GM19099 (cell line): Measurements from ENCODE around the gene KRT73.

ENCODE experiments used
- POLR2A ChIP-seq: IDR thresholded peaks from 3 replicates; pipeline ENCODE4 v1.6.1; 2011; ENCODE audit warnings: low read depth; ENCODE audit not compliant: insufficient read length; ENCODE audit errors: extremely low read depth

The KRT73 gene

GRCh38 chr12:52634266-52635056 lies 16.1 kb upstream of the KRT73 start:
- no peak for TF ChIP-seq POLR2A

GRCh38 chr12:52633383-52633782 lies 15.0 kb upstream of the KRT73 start:
- no peak for TF ChIP-seq POLR2A

- no peak for TF ChIP-seq POLR2A
Measured at GRCh38 chr12:52632656-52633055, 14.3 kb upstream of the KRT73 start.

- TF ChIP-seq POLR2A, result no peak
Measured at GRCh38 chr12:52631676-52632459, 13.5 kb upstream of the KRT73 start.

GRCh38 chr12:52631264-52631663 lies 12.9 kb upstream of the KRT73 start:
- no peak for TF ChIP-seq POLR2A

GRCh38 chr12:52630599-52631200 lies 12.3 kb upstream of the KRT73 start:
- TF ChIP-seq POLR2A, result no peak

GRCh38 chr12:52630008-52630500 lies 11.7 kb upstream of the KRT73 start:
- TF ChIP-seq POLR2A, result no peak

GRCh38 chr12:52629281-52630007 lies 11.1 kb upstream of the KRT73 start:
- no peak for TF ChIP-seq POLR2A

GRCh38 chr12:52628841-52629240 lies 10.5 kb upstream of the KRT73 start:
- TF ChIP-seq POLR2A, result no peak

GRCh38 chr12:52628111-52628507 lies 9.8 kb upstream of the KRT73 start:
- TF ChIP-seq POLR2A, result no peak

GRCh38 chr12:52627395-52628110 lies 9.2 kb upstream of the KRT73 start:
- no peak for TF ChIP-seq POLR2A

GRCh38 chr12:52622349-52622748 lies 4.0 kb upstream of the KRT73 start:
- no peak for TF ChIP-seq POLR2A

GRCh38 chr12:52618866-52619265 lies 507 bp upstream of the KRT73 start:
- TF ChIP-seq POLR2A, result no peak

- no peak for TF ChIP-seq POLR2A
Measured at GRCh38 chr12:52617403-52617785, 965 bp downstream of the KRT73 start.

- no peak for TF ChIP-seq POLR2A
Measured at GRCh38 chr12:52616680-52617402, 1.5 kb downstream of the KRT73 start.
